Common myeloid progenitor, CD34-positive (primary cell): ENCODE measurements around the gene BICRA.

ENCODE experiments used
- CTCF ChIA-PET: fragments of 350-600 bp; sonication (Branson Sonifier 250); formaldehyde crosslinking; loops from one replicate; lab custom pipeline; 2021; ENCODE audit warnings: antibody characterized with exemption; lab: Charles Lee
- POLR2A ChIA-PET: fragments of 350-600 bp; sonication (Branson Sonifier 250); formaldehyde crosslinking; loops from one replicate; lab custom pipeline; 2021; ENCODE audit warnings: antibody characterized with exemption; lab: Charles Lee
- DNase-seq, 3 donors: peaks; one replicate each; pipeline versions ENCODE4 v3.0.0 to v3.0.0-alpha.2; 2013
- H3K27ac ChIP-seq, 2 experiments: 1 replicate in 1 of 2; 2 replicates in 1 of 2; pipeline ENCODE4 v1.7.0; 2013; ENCODE audit warnings: inconsistent platforms in 2 of 2, low read length in 2 of 2, mild to moderate bottlenecking in 2 of 2, low read depth in 1 of 2, moderate library complexity in 1 of 2; ENCODE audit not compliant: severe bottlenecking in 2 of 2, insufficient read depth in 1 of 2, poor library complexity in 1 of 2
- H3K27me3 ChIP-seq, 5 experiments: replicated peaks in 2 of 5; 1 replicate in 3 of 5; 2 replicates in 2 of 5; pipeline versions ENCODE4 v1.6.1 to v1.7.0; 2013; ENCODE audit warnings: low read length in 4 of 5, mild to moderate bottlenecking in 2 of 5, moderate library complexity in 2 of 5, inconsistent platforms in 1 of 5; ENCODE audit not compliant: insufficient read depth in 5 of 5, control insufficient read depth in 4 of 5
- H3K36me3 ChIP-seq, 4 experiments: 1 replicate in 2 of 4; 2 replicates in 2 of 4; pipeline versions ENCODE4 v1.6.1 to v1.7.0; 2013; ENCODE audit warnings: low read length in 3 of 4, control low read depth in 1 of 4, mild to moderate bottlenecking in 1 of 4; ENCODE audit not compliant: control insufficient read depth in 4 of 4, insufficient read depth in 4 of 4
- H3K4me1 ChIP-seq, 4 experiments: 1 replicate in 3 of 4; 2 replicates in 1 of 4; pipeline versions ENCODE4 v1.6.1 to v1.7.1; 2013; ENCODE audit warnings: low read length in 3 of 4, mild to moderate bottlenecking in 3 of 4, control low read depth in 1 of 4, inconsistent platforms in 1 of 4, moderate library complexity in 1 of 4; ENCODE audit not compliant: control insufficient read depth in 4 of 4, insufficient read depth in 4 of 4; ENCODE audit errors: control extremely low read depth in 1 of 4
- H3K4me3 ChIP-seq, 7 experiments: 1 replicate in 4 of 7; 2 replicates in 3 of 7; pipeline versions ENCODE4 v1.5.1 to v1.7.0; 2013; ENCODE audit warnings: mild to moderate bottlenecking in 7 of 7, low read length in 6 of 7, moderate library complexity in 6 of 7, inconsistent platforms in 2 of 7, low read depth in 2 of 7, control low read depth in 1 of 7; ENCODE audit not compliant: insufficient read depth in 4 of 7, control insufficient read depth in 1 of 7; ENCODE audit errors: extremely low read depth in 1 of 7
- H3K9me3 ChIP-seq, 5 experiments: 1 replicate in 4 of 5; 2 replicates in 1 of 5; pipeline versions ENCODE4 v1.6.1 to v1.7.1; 2013; ENCODE audit warnings: low read length in 4 of 5, mild to moderate bottlenecking in 2 of 5, inconsistent platforms in 1 of 5, low read depth in 1 of 5, moderate library complexity in 1 of 5; ENCODE audit not compliant: control insufficient read depth in 4 of 5, insufficient read depth in 2 of 5; ENCODE audit errors: control extremely low read depth in 1 of 5
- WGBS: methylation state at CpG from one replicate; pipeline ENCODE4 v1.1.5; 2013; ENCODE audit not compliant: insufficient coverage; 5-methylcytosine and 5-hydroxymethylcytosine counted together

BICRA gene

GRCh38 chr19:47752440-47753211, 143.7 kb downstream of the BICRA start:
- Histone ChIP-seq H3K27ac (no peak overlapping the region), H3K9me3 (no peaks in the 10 kb centered on the region), H3K4me3 (no peak overlapping the region), H3K27me3 (no peaks in the 10 kb centered on the region), H3K36me3 (peaks cover 10 to 92% (median 78%) of the 10 kb centered on the region in 4 experiments), H3K4me1 (no peaks in the 10 kb centered on the region)
- ChIA-PET POLR2A (no interaction called here), CTCF (interaction anchor here (1.1 to 1.2 kb wide), 2 partner anchors 10 to 41 kb away, joined by 3 read pairs; no protein-coding TSS in a partner anchor)
- peak in 2 of 3 donors; percentile 28 to 49 for DNase-seq
- 77% methylated on average over 13 of the region's 27 CpGs for WGBS
